ENCODE results near the gene PPP3CA.
"Not testable (repeated sequence)": the region's sequence is repeated elsewhere in the genome, so short reads cannot be mapped to it uniquely, and the experiment has no call there.

PPP3CA gene

DNA sequence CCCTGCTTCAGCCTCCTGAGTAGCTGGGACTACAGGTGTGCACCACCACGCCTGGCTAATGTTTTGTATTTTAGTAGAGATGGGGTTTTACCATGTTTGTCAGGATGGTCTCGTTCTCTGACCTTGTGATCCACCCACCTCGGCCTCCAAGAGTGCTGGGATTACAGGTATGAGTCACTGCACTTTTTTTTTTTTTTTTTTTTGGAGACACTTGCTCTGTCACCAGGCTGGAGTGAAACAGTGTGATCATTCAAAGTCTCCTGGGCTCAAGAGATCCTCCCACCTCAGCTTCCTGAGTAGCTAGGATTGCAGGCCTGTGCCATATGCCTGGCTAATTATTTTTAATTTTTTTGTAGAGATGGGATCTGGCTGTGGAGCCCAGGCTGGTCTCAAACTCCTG, 338.8 kb downstream of the PPP3CA start:
- no peak for DNase-seq (ENCODE audit: low read depth)

DNA sequence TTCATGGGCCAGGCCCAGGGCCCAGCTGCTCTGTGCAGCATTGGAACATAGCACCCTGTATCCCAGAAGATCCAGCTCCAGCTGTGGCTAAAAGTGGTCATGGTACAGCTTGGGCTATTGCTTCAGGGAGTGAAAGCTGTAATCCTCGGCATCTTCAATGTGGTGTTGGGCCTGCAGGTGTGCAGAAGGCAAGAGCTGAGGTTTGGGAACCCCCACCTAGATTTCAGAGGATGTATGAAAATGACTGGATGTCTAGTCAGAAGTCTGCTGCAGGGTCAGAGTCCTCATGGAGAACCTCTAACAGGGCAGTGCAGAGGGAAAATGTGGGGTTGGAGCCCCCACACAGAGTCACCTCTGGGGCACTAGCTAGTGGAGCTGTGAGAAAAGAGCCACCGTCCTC, 341.7 kb downstream of the PPP3CA start:
- DNase-seq (ENCODE audit: low read depth), result no peak

DNA sequence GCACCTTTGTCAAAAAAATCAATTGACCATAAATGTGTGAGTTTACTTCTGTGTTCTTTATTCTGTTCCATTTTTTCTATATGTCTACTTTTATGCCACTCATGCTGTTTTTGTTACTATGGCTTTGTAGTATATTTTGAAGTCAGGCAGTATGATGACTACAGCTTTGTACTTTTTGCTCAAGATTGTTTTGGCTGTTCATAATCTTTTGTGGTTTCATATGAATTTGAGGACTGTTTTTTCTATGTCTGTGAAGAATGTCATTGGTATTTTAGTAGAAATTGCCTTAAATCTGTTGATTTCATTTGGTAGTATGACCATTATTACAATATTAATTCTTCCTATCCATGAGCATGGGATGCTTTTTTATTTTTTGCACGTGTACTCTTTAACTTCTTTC, 346.8 kb downstream of the PPP3CA start:
- DNase-seq (ENCODE audit: low read depth), result no peak

DNA sequence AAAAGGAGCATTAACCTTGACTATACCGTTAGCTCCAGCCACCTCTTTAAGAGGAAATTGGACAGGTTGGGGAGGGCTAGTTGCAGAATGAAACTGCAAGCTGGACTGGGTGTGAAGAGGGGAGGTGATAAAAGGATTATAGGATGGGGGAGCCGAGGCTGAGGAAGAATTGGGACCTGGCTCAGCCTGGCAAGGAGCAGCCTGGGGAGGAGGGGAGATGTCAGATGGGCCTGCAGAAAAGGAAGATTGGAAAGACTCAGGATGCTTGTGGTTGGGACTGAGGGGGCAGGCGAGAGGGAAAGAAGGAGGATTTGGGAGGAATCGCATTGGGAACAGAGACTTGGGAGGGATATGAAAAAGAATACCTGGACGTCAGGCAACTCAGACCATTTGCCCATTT, 351.7 kb downstream of the PPP3CA start:
- DNase-seq (ENCODE audit: low read depth), result no peak

DNA sequence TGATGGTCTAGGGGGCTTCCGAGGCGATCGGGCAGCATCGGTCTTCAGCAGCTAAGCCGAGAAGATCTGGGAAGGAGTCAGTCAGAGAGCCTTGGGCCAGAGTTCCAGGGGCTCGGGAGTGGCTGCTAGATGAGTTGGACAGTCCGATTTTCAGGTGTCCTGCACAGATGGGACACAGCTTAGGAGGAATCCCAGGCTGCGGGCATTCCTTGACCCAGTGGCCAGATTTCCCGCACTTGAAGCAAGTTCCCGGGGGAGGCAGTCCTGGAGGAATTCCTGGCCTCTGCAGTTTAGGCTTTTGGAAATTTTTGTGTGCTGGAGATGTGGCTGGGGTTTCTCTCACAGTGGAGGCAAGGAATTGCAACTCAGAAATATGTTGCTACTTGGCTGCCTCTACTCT, 352.3 kb downstream of the PPP3CA start:
- DNase-seq (ENCODE audit: low read depth), result not testable (repeated sequence)

DNA sequence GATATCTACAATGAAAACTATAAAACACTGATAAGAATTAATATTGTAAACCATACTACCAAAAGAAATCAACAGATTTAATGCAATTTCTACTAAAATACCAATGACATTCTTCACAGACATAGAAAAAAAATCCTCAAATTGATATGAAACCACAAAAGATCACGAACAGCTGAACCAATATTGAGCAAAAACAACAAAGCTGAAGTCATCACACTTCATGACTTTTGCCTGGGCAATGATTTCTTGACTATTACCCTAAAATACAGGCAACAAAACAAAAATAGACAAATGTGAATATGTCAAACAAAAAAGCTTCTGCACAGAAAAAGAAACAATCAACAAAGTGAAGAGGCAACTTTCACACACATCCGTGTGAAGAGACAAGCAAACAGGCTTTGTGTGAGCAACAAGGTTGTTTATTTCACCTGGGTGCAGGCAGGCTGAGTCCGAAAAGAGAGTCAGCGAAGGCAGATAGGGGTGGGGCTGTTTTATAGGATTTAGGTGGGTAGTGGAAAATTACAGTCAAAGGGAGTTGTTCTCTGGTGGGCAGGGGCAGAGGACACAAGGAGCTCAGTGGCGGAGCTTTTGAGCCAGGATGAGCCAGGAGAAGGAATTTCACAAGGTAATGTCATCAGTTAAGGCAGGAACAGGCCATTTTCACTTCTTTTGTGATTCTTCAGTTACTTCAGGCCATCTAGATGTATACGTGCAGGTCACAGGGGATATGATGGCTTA, 355.8 kb downstream of the PPP3CA start:
- peak; percentile 64 for DNase-seq (ENCODE audit: low read depth)

DNA sequence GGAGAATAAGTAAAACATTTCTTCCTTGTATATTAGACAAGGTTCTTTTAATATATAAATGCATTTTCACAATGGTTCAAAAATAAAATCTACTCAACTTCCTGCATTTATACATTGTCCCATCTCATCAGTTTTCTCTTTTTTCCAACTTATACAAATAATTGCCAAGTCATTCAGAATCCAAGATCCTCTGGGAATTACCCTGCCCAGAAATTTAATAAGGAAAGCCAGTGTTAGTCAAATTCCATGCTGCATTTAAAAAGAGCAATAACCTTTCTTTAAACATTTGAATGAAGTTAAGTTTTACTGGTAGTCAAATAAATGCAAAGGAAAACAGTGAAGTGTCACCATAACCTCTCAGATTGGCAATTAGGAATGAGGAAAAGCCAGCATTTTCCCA, 357.9 kb downstream of the PPP3CA start:
- no peak for DNase-seq (ENCODE audit: low read depth)

DNA sequence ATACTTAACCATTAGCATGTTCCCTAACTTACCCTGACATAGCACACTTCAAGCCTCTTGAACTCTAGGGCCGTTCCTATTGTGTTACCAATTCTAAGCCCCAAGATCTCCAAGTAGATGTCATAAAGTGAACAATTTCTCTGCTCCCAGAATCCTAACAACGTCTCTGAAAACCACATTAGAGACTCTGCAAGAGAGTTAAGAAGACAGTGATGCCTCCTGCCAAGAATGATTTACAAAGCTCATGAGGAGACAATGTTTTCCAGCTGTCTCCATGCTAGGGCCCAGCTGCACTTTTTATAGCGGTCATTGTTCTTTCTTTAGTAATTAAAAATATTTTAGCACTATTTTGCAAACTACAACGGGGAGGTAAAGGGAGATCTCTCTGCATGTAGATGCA, 358.4 kb downstream of the PPP3CA start:
- DNase-seq (ENCODE audit: low read depth), result no peak

DNA sequence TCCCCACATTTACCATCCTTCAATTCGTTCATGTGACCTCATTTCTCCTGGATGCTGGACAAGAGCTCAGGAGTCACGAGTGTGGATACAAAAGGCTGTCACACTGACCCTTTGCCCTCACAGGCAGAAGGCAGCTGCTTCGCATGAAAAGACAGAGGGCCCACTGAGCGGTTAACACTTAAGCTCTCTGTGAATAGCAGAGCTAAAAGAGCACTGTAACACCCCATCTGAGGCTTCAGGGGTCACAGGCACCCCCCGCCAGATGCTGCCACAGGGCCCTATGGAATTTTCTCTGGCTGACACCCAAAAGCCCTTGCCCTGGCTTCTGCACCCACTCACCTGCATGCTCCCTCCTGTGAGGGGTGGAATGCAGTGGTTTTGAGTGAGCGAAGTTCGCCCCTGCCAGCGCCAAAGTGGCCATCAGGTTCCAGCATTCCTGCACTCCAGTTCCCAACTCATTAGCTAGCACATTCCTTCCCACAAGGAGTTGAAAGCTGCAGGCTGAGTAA, 360.9 kb downstream of the PPP3CA start:
- DNase-seq (ENCODE audit: low read depth), result no peak

DNA sequence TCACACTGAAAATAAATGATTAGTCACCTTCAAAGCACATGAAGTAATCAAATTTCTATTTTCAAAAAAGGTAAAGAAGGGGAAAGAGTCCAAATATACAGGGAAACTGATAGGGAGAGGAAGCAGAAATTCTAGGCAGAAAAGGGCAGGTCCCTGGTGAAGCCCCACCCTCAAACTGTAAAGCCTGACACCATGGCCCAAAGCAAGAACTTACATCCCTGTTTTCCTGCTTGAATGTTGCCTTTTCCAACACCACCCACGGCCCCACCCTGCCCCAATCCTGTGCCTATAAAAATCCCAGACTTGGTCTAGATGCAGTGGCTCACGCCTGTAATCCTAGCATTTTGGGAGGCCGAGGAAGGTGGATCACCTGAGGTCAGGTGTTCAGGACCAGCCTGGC, 361.8 kb downstream of the PPP3CA start:
- no peak for DNase-seq (ENCODE audit: low read depth)

DNA sequence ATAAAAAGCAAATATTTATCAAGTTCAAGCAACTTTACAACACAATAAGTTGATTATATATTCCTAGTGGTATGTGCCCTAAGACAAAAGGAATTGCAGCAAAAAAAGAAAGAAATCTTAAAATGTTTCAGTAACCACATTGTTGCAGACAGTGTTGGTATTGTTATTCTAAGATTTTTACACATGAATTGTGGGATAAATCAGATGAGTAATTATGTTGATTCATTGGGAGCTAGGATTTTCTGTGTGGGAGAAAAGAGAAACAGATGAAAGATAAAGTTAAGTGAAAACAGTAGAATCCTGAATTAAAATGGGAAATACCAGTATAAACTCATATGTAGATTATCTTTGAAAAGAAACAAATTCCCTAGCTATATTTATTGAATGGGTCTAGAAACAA, 362.4 kb downstream of the PPP3CA start:
- DNase-seq (ENCODE audit: low read depth), result peak; percentile 73

DNA sequence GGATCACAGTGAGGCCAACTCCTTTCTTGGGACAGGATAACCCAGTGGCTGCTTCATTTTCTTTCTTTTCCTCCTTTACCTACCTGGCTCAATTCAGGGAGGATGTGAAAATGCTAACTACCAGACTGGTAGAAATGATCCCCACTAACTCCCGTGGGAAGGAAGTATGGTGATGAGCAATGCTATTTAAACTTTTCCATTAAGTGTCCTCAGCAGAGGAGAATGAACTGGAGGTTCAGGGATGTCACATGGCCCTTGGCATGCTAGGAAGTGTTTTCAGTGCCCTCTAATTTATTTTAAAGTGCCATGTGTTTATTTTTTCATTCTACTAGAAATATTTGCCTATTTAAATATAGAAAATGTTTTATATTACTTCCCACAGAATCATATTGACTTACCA, 363.9 kb downstream of the PPP3CA start:
- DNase-seq (ENCODE audit: low read depth), result peak; percentile 36

DNA sequence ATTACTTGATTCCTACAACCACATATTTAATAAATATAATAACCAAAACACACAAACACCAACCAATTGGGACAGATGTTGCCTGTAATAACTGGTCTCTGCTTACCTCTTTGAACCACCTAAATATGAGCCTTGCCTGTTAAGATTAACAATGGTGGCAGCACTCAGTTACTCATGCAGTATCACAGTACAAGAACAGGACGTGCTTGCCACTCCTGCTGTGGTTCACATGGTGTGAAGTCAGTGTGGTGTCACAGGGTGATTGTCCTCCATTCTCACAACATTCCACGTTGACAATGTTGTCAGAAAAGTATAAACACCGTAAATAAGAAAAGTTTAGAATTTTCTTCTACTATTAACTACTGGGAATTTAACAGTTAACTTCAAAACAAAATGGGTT, 365.0 kb downstream of the PPP3CA start:
- DNase-seq (ENCODE audit: low read depth), result no peak

DNA sequence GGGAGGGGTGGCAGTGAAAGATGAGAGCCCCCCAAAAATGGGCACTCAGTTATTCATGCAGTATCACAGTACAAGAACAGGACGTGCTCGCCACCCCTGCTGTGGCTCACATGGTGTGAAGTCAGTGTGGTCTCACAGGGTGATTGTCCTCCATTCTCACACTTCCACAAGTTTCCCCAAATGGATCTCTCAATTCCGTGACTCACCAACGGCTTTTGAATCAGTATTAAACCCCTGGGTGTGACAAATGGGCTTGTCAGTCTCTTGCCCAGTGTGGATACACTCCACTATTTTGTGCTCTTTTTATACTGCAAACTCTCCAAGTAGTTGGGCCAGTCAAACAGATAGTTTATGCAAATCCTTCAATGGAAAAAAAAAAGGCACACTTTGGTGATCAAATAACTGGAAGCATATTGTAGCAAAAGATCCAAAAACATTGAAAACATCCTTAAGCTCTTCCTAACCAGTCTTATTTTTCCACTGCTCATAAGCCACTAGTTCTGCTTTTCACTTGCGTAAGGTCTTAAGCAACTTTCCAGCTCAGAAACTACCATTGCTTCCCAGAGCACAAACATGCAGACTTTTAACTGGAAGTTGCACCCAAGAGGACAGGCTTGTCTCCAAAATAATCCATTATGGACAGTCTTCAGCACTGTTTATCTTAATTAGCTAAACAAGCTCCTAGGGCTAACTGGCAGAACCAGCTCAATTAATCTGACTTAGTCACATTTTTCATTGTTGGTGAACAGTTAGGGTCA, 365.7 kb downstream of the PPP3CA start:
- peak; percentile 89 for DNase-seq (ENCODE audit: low read depth)

DNA sequence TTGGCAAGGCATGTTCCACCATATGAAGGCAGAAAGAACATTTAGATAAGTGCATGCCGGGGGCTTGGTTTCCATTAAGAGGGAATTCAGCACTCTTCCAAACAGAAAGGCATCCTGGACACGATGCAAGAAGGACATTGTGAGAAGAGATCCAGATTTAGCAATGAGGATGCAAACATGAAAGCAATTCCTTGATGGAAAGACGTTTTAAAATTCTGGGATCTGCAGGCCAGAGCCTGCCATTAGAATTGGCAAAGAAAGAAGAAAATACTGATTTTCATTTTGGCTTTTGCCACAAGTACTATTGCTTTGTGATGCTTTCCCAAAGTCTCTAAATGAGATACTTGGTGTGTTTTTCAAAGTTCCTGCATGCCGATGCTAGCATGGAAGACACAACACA, 367.6 kb downstream of the PPP3CA start:
- no peak for DNase-seq (ENCODE audit: low read depth)

DNA sequence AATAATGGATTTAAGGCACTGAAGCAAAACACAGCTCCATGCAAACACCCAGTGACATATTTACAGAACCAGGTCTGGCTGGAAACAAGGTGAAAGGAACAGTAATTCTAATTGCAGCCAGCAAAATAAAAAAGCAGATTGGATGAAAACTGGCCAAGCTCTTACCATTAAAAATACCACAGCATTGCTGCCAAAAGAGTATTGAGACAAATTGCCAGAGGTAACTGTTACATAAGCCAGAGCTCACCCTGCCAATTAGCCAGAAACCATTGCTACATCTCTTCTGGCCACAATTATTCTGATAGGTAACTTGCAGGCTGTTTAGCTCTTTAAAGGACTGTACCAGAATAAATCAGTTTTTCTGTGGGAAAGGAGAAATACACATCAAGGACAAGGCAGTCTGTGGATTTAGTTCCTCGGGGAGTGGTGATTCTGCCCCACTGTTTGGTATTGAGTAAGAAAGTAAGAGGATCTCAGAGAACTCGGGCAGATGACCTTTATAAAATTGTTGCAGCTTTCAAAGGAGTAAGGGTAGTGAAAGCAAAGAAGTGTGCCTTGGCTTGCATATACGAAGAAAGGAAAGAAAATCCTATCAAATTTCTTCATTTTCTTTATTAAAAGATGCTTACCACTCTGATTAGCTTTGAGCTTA, 369.5 kb downstream of the PPP3CA start:
- DNase-seq (ENCODE audit: low read depth), result no peak

DNA sequence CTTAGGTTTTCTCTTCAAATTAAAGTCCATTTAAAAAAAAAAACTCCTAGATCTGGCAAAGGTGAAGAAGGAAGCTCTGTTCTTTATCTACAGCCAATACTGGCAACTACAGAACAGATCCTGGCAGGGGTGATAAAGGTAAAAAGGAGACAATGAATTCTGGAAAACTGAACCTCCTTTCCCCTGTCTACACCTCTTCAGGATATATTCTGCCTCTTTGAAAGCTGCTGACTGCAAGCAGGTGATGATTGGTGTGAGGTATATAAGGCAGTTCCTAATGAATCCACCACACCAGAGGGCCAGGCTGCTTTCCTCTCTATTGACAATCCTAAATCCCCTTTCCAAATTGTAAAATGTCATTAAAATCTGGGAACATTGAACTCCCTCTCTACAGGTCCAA, 370.1 kb downstream of the PPP3CA start:
- DNase-seq (ENCODE audit: low read depth), result no peak
